ENCODE measurements around the gene TMEM132D.

Gene TMEM132D

DNA sequence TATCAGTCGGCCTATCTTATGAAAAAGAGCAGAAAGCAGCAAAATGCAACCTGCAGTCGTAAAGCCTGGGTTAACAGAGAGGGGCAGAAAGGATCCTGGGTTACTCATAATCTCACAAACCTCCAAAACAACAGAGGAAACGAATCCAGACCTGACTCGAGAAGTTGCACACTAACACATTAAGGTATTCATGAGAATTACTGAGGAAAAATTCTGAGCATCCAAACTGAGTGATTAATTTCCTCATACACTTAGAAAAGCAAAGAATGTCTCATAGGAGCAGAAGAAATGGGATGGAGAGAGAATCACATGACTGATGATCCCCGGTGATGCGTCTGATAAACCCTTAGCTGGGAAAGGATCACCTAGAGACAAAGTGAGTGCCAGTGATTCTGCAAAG is 272.5 kb downstream of the TMEM132D start:
- no peak for DNase-seq (ENCODE audit: low read depth)
- TF ChIP-seq, protein P1, sequence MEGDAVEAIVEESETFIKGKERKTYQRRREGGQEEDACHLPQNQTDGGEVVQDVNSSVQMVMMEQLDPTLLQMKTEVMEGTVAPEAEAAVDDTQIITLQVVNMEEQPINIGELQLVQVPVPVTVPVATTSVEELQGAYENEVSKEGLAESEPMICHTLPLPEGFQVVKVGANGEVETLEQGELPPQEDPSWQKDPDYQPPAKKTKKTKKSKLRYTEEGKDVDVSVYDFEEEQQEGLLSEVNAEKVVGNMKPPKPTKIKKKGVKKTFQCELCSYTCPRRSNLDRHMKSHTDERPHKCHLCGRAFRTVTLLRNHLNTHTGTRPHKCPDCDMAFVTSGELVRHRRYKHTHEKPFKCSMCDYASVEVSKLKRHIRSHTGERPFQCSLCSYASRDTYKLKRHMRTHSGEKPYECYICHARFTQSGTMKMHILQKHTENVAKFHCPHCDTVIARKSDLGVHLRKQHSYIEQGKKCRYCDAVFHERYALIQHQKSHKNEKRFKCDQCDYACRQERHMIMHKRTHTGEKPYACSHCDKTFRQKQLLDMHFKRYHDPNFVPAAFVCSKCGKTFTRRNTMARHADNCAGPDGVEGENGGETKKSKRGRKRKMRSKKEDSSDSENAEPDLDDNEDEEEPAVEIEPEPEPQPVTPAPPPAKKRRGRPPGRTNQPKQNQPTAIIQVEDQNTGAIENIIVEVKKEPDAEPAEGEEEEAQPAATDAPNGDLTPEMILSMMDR (IDR thresholded peaks at IDR 0.05; ENCODE audit: insufficient read depth, low read depth, low read length, missing control alignments), result no peak
- no peak overlapping the region for H3K4me3 ChIP-seq (ENCODE audit: low read length)

DNA sequence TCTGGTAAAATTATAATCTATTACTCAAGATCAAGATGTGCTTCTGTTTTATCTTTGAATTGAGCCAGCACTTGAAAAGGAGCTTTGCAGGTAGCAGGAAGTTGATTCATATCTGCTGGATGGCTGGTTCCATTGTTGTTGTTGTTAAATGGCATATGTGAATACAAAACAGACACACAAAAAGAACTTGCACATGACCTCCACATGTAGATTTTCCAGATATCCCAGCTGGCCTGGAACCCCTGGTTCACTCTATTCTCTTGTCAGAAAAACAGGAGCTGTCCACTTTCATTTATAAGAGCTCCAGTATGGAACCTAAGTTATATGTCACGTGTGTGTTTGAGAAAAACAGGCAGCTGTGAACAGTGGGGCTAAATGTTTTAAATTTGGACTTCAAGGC is 273.9 kb downstream of the TMEM132D start:
- TF ChIP-seq, protein P1 (IDR thresholded peaks at IDR 0.05; ENCODE audit: insufficient read depth, low read depth, low read length, missing control alignments), result no peak
- no peak overlapping the region for H3K4me3 ChIP-seq (ENCODE audit: low read length)

GRCh38 chr12:129622566-129622965 is 281.3 kb downstream of the TMEM132D start:
- TF ChIP-seq, protein P1 (IDR thresholded peaks at IDR 0.05; ENCODE audit: insufficient read depth, low read depth, low read length, missing control alignments), result no peak
- H3K4me3 ChIP-seq (ENCODE audit: low read length), result no peak overlapping the region
- DNase-seq (ENCODE audit: low read depth), result no peak

More for the DNA sequence above, 273.9 kb downstream of the TMEM132D start:
- DNase-seq (ENCODE audit: low read depth), result no peak

GRCh38 chr12:129619271-129619670 is 284.6 kb downstream of the TMEM132D start:
- no peak for DNase-seq (ENCODE audit: low read depth)
- TF ChIP-seq, protein P1 (IDR thresholded peaks at IDR 0.05; ENCODE audit: insufficient read depth, low read depth, low read length, missing control alignments), result no peak
- no peak overlapping the region for H3K4me3 ChIP-seq (ENCODE audit: low read length)

DNA sequence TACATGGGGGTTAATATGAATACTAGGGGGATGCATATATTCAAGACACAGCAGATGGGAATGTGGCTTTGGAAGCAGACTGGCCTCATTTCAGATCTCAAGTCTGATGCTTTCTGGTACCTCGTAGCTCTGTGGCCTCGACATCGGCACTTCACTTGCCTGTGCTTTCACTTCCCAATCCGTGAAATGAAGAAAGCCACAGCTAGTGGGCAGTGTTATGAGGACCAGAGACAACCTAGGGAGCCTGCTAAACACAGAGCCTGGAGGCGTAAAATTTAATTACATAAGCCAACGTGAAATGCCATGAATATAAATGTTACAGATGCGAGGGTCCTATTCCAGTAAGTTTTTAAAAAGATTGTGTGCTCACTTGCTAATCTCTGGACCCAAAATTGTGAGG is 286.0 kb downstream of the TMEM132D start:
- TF ChIP-seq, protein P1 (IDR thresholded peaks at IDR 0.05; ENCODE audit: insufficient read depth, low read depth, low read length, missing control alignments), result no peak
- H3K4me3 ChIP-seq (ENCODE audit: low read length), result no peak overlapping the region
- no peak for DNase-seq (ENCODE audit: low read depth)

GRCh38 chr12:129615001-129615400 is 288.8 kb downstream of the TMEM132D start:
- DNase-seq (ENCODE audit: low read depth), result no peak
- H3K4me3 ChIP-seq (ENCODE audit: low read length), result no peak overlapping the region
- TF ChIP-seq, protein P1 (IDR thresholded peaks at IDR 0.05; ENCODE audit: insufficient read depth, low read depth, low read length, missing control alignments), result no peak

DNA sequence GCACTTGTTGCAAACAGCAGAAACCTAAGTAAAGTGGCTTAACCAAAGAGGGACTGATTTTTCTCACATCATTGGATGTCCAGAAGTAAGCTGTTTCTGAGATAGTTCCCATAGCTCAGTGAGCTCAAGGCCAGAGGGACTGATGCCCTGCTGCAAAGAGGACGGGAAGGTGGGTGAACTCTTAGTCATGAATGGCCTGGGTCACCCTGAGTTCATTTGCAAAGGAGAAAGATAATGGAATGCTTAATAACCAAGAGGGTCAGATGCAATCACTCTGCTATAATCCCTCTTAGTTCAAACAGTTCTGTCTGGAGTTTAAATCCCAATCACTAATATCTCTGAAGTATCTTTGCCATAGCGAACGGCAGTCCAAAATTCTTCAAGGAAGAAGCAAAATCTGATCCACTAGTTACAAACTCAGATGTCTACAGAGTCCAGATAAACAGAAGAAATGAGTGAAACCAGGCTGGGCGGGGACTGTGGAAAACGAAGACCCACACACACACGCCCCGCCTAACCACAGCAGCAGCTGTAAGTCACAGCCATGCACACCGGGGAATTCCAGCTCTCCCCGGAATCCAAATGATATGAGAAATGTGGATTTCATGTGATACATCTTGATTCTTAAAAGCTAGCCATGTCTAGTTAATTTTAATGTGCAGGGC is 289.5 kb downstream of the TMEM132D start:
- H3K4me3 ChIP-seq (ENCODE audit: low read length), result no peak overlapping the region
- no peak for DNase-seq (ENCODE audit: low read depth)
- TF ChIP-seq, protein P1 (IDR thresholded peaks at IDR 0.05; ENCODE audit: insufficient read depth, low read depth, low read length, missing control alignments), result no peak

All from epithelial cell of esophagus (primary cell).